Tibial artery (tissue), 4 donors: ENCODE results near the gene NUP210.

ENCODE experiments used
- DNase-seq, 2 donors: peaks; one replicate each; pipeline ENCODE4 v3.0.0-alpha.2; 2019
- H3K27ac ChIP-seq, 2 donors: fragments of 200-600 bp; sonication (generic) in 1 of 2; 1 replicate in 1 of 2; 2 replicates in 1 of 2; pipeline ENCODE4 v1.5.1; 2018 to 2019; ENCODE audit warnings: mild to moderate bottlenecking in 1 of 2
- H3K27me3 ChIP-seq, 2 donors: fragments of 200-600 bp; sonication (generic) in 1 of 2; one replicate each; pipeline versions ENCODE4 v1.5.1 to v1.6.0; 2016 to 2019
- H3K36me3 ChIP-seq, 3 donors: fragments of 200-600 bp; sonication (generic) in 2 of 3; one replicate each; pipeline ENCODE4 v1.5.1; 2016 to 2019; ENCODE audit warnings: mild to moderate bottlenecking in 2 of 3
- H3K4me1 ChIP-seq, 4 donors: fragments of 200-600 bp; sonication (generic) in 2 of 4; 1 replicate in 3 of 4; 2 replicates in 1 of 4; pipeline ENCODE4 v1.5.1; 2016 to 2019
- H3K4me3 ChIP-seq, 2 donors: fragments of 200-600 bp; sonication (generic) in 1 of 2; 1 replicate in 1 of 2; 2 replicates in 1 of 2; pipeline ENCODE4 v1.5.1; 2018 to 2019; ENCODE audit warnings: mild to moderate bottlenecking in 2 of 2
- H3K9me3 ChIP-seq, 3 donors: fragments of 200-600 bp; sonication (generic) in 1 of 3; one replicate each; pipeline ENCODE4 v1.5.1; 2016 to 2019
- intact Hi-C: fragments of 100-400 bp; cut with DNase I; formaldehyde crosslinking; loops from one replicate; pipeline ENCODE4 v1.15.0; 2023; ENCODE audit warnings: low total_unique reads
- TF ChIP-seq, protein P1 (sequence below), 2 experiments: fragments of 200-600 bp in 1 of 2; fragments of 450-650 bp in 1 of 2; IDR thresholded peaks; one replicate each; pipeline ENCODE4 v1.5.1; 2017 to 2019; ENCODE audit warnings: antibody characterized with exemption in 2 of 2, mild to moderate bottlenecking in 1 of 2, moderate library complexity in 1 of 2

The NUP210 gene

DNA sequence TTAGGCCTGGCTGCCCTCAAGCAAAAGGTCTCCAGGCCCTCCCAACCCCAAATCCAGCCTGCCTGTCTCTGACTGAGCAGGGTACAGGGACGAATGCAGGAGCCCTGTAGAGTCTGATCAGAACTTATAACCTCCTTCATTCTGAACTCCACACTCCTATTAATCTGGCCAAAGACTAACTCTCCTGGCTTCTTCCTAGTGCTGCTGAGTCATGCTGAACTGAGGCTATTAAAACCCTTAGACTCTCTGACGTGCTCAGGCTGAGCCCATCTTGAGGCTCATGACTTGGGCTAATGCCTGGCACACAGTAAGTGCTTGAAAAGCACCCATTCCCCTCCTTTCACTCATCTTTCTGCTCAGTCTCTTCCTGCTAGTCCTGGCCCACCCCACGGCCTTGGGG is 81.9 kb downstream of the NUP210 start:
- H3K36me3 ChIP-seq: peaks cover 0 to 32% (median 0%) of the 10 kb centered on the region in 3 donors
- H3K27ac ChIP-seq: no peak overlapping the region
- DNase-seq: no peak
- no peaks in the 10 kb centered on the region for H3K4me1 ChIP-seq
- TF ChIP-seq, protein P1, sequence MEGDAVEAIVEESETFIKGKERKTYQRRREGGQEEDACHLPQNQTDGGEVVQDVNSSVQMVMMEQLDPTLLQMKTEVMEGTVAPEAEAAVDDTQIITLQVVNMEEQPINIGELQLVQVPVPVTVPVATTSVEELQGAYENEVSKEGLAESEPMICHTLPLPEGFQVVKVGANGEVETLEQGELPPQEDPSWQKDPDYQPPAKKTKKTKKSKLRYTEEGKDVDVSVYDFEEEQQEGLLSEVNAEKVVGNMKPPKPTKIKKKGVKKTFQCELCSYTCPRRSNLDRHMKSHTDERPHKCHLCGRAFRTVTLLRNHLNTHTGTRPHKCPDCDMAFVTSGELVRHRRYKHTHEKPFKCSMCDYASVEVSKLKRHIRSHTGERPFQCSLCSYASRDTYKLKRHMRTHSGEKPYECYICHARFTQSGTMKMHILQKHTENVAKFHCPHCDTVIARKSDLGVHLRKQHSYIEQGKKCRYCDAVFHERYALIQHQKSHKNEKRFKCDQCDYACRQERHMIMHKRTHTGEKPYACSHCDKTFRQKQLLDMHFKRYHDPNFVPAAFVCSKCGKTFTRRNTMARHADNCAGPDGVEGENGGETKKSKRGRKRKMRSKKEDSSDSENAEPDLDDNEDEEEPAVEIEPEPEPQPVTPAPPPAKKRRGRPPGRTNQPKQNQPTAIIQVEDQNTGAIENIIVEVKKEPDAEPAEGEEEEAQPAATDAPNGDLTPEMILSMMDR (IDR thresholded peaks at IDR 0.05): no peak
- intact Hi-C loops: no loop called here
- no peaks in the 10 kb centered on the region for H3K9me3 ChIP-seq
- no peak overlapping the region for H3K4me3 ChIP-seq
- no peaks in the 10 kb centered on the region for H3K27me3 ChIP-seq

DNA sequence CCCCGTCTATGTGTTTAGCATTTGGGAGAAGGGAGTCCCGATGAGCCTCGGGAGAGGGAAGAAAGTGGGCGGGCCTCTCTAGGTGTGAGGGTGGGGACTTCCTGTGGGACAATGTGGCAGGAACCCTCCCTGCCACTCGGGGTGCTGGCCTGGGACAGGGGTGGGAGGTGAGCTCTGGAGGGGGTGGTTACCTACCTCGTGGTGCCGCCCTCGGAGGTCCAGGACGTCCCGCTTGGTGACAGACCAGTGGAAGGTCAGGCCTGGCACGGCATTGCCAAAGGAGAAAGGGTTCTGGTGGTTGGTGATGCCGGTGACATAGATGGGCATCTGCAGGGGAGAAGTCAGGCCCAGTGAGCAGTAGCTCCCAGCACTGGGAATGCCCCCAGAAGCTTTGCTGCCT is 83.5 kb downstream of the NUP210 start:
- no peaks in the 10 kb centered on the region for H3K9me3 ChIP-seq
- H3K36me3 ChIP-seq: peaks cover 0 to 32% (median 0%) of the 10 kb centered on the region in 3 donors
- H3K4me3 ChIP-seq: no peak overlapping the region
- TF ChIP-seq, protein P1 (IDR thresholded peaks at IDR 0.05): no peak
- DNase-seq: no peak
- no peaks in the 10 kb centered on the region for H3K27me3 ChIP-seq
- no peaks in the 10 kb centered on the region for H3K4me1 ChIP-seq
- no peak overlapping the region for H3K27ac ChIP-seq
- intact Hi-C loops: no loop called here

GRCh38 chr3:13335503-13335902 is 84.6 kb downstream of the NUP210 start:
- no peak for DNase-seq
- Histone ChIP-seq H3K27ac (no peak overlapping the region), H3K27me3 (no peaks in the 10 kb centered on the region), H3K36me3 (peaks cover 0 to 30% (median 0%) of the 10 kb centered on the region in 3 donors), H3K4me3 (no peak overlapping the region), H3K9me3 (no peaks in the 10 kb centered on the region), H3K4me1 (no peaks in the 10 kb centered on the region)
- TF ChIP-seq, protein P1 (IDR thresholded peaks at IDR 0.05): no peak
- intact Hi-C loops: no loop called here

GRCh38 chr3:13335059-13335458 is 85.1 kb downstream of the NUP210 start:
- Histone ChIP-seq H3K4me1 (no peaks in the 10 kb centered on the region), H3K9me3 (no peaks in the 10 kb centered on the region), H3K36me3 (peaks cover 0 to 29% (median 0%) of the 10 kb centered on the region in 3 donors), H3K27ac (no peak overlapping the region), H3K4me3 (no peak overlapping the region), H3K27me3 (no peaks in the 10 kb centered on the region)
- no peak for DNase-seq
- TF ChIP-seq, protein P1 (IDR thresholded peaks at IDR 0.05): no peak
- intact Hi-C loops: no loop called here

DNA sequence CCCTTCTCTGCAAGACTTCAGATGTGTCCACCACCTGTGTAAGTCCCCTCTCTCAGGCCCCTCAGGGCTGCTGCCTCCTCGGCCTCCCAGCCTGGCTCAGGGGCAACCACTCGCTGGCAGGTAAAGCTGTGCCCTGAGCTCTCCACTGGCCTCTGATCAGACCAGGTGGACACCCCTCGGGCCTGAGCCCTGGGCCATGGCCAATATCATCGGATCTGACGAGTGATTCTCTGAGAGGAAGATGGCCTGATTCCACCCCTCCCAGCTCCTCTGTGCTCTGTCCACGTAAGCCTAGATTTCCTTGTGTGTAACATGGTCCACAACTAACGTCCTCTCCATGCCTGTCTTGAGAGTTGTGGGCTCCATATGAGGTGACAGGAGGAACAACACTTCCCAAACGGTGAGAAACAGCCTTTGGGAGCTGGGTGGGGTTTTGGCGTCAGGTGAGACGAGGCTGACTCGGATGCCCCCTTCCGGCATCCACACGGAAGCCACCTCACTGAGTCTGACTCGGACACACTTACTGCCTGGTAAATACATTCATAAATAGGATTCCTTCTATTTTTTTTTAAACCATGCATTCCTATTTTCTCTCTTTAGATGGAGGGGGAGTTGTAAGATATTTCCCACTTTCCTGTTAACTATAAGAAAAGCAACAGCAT is 86.8 kb downstream of the NUP210 start:
- Histone ChIP-seq H3K4me1 (no peaks in the 10 kb centered on the region), H3K27me3 (no peaks in the 10 kb centered on the region), H3K4me3 (no peak overlapping the region), H3K36me3 (peaks cover 0 to 23% (median 0%) of the 10 kb centered on the region in 3 donors), H3K9me3 (no peaks in the 10 kb centered on the region), H3K27ac (no peak overlapping the region)
- intact Hi-C loops: no loop called here
- TF ChIP-seq, protein P1 (IDR thresholded peaks at IDR 0.05): no peak
- no peak for DNase-seq
